ENCODE data around the gene HIVEP1. TPM values are rescaled to one million over a fixed set of nuclear protein-coding genes. Genes with fewer than 3 reads are reported as not detected.

The HIVEP1 gene
- total and polyA plus RNA-seq, 5 donors from 2014 or later = 3.9 to 96.4 (median 7.2) TPM

- Histone ChIP-seq H3K27me3 (ENCODE audit: control insufficient read depth, insufficient read depth, low read length) (peaks cover 2% of the 10 kb centered on the region), H3K9me3 (ENCODE audit: control insufficient read depth in 2 of 2, low read length in 2 of 2) (no peaks in the 10 kb centered on the region), H3K36me3 (ENCODE audit: control insufficient read depth, insufficient read depth, low read length) (no peaks in the 10 kb centered on the region), H3K4me1 (ENCODE audit: control insufficient read depth, insufficient read depth, low read length, poor library complexity, severe bottlenecking) (peaks cover 6% of the 10 kb centered on the region), H3K27ac (ENCODE audit: insufficient read depth, low read length, poor library complexity, severe bottlenecking) (no peak overlapping the region), H3K4me3 (ENCODE audit: low read depth, low read length) (no peak overlapping the region)
- Mint-ChIP-seq H3K4me3 (no peak overlapping the region), H3K27me3 (peaks cover 10% of the 10 kb centered on the region), H3K9me3 (peaks cover 0 to 1% (median 0%) of the 10 kb centered on the region in 7 donors), H3K27ac (no peak overlapping the region), H3K36me3 (no peaks in the 10 kb centered on the region), H3K4me1 (peaks cover 8 to 25% (median 19%) of the 10 kb centered on the region in 4 donors)
- no peak for DNase-seq
- no peak for ATAC-seq (ENCODE audit: low read depth in 2 of 2)
Observed at GRCh38 chr6:11977738-11978137, 34.4 kb upstream of the HIVEP1 start.

GRCh38 chr6:11978169-11978987 is 33.7 kb upstream of the HIVEP1 start:
- Histone ChIP-seq H3K27ac (ENCODE audit: insufficient read depth, low read length, poor library complexity, severe bottlenecking) (no peak overlapping the region), H3K36me3 (ENCODE audit: control insufficient read depth, insufficient read depth, low read length) (no peaks in the 10 kb centered on the region), H3K4me1 (ENCODE audit: control insufficient read depth, insufficient read depth, low read length, poor library complexity, severe bottlenecking) (peaks cover 6% of the 10 kb centered on the region), H3K4me3 (ENCODE audit: low read depth, low read length) (no peak overlapping the region), H3K9me3 (ENCODE audit: control insufficient read depth in 2 of 2, low read length in 2 of 2) (no peaks in the 10 kb centered on the region), H3K27me3 (ENCODE audit: control insufficient read depth, insufficient read depth, low read length) (peaks cover 2% of the 10 kb centered on the region)
- Mint-ChIP-seq H3K9me3 (peaks cover 0 to 1% (median 0%) of the 10 kb centered on the region in 7 donors), H3K27ac (peak overlapping the region in 2 of 3 donors; percentile 45 to 91), H3K27me3 (peaks cover 13% of the 10 kb centered on the region), H3K36me3 (no peaks in the 10 kb centered on the region), H3K4me3 (peak overlapping the region in 1 of 4 donors; percentile 10), H3K4me1 (peaks cover 8 to 25% (median 19%) of the 10 kb centered on the region in 4 donors)
- DNase-seq = peak in 1 of 3 donors; percentile 61
- ATAC-seq (ENCODE audit: low read depth in 2 of 2) = peak; percentile 54 to 55

GRCh38 chr6:11979866-11980265 is 32.2 kb upstream of the HIVEP1 start:
- no peak overlapping the region for H3K4me3 Mint-ChIP-seq

GRCh38 chr6:11983306-11983705 is 28.8 kb upstream of the HIVEP1 start:
- Histone ChIP-seq H3K4me3 (ENCODE audit: low read depth, low read length) (no peak overlapping the region), H3K4me1 (ENCODE audit: control insufficient read depth, insufficient read depth, low read length, poor library complexity, severe bottlenecking) (peaks cover 3% of the 10 kb centered on the region), H3K27ac (ENCODE audit: insufficient read depth, low read length, poor library complexity, severe bottlenecking) (no peak overlapping the region), H3K9me3 (ENCODE audit: control insufficient read depth in 2 of 2, low read length in 2 of 2) (no peaks in the 10 kb centered on the region), H3K27me3 (ENCODE audit: control insufficient read depth, insufficient read depth, low read length) (peaks cover 2% of the 10 kb centered on the region), H3K36me3 (ENCODE audit: control insufficient read depth, insufficient read depth, low read length) (no peaks in the 10 kb centered on the region)
- Mint-ChIP-seq H3K36me3 (no peaks in the 10 kb centered on the region), H3K4me3 (no peak overlapping the region), H3K27me3 (peaks cover 24% of the 10 kb centered on the region), H3K27ac (no peak overlapping the region), H3K9me3 (no peaks in the 10 kb centered on the region), H3K4me1 (peaks cover 0 to 4% (median 3%) of the 10 kb centered on the region in 4 donors)
- ATAC-seq (ENCODE audit: low read depth in 2 of 2) (no peak), DNase-seq (no peak)

More at GRCh38 chr6:11979866-11980265, 32.2 kb upstream of the HIVEP1 start:
- ATAC-seq (ENCODE audit: low read depth in 2 of 2) (no peak), DNase-seq (no peak)
- no peak overlapping the region for H3K27ac ChIP-seq (ENCODE audit: insufficient read depth, low read length, poor library complexity, severe bottlenecking)
- no peaks in the 10 kb centered on the region for H3K9me3 ChIP-seq (ENCODE audit: control insufficient read depth in 2 of 2, low read length in 2 of 2)
- H3K9me3 Mint-ChIP-seq = peaks cover 0 to 1% (median 0%) of the 10 kb centered on the region in 7 donors
- H3K27me3 Mint-ChIP-seq = peaks cover 18% of the 10 kb centered on the region
- H3K4me1 Mint-ChIP-seq = peaks cover 8 to 23% (median 15%) of the 10 kb centered on the region in 4 donors
- H3K27ac Mint-ChIP-seq = no peak overlapping the region
- H3K27me3 ChIP-seq (ENCODE audit: control insufficient read depth, insufficient read depth, low read length) = peaks cover 2% of the 10 kb centered on the region
- H3K4me1 ChIP-seq (ENCODE audit: control insufficient read depth, insufficient read depth, low read length, poor library complexity, severe bottlenecking) = peaks cover 6% of the 10 kb centered on the region
- H3K36me3 ChIP-seq (ENCODE audit: control insufficient read depth, insufficient read depth, low read length) = no peaks in the 10 kb centered on the region
- no peaks in the 10 kb centered on the region for H3K36me3 Mint-ChIP-seq
- H3K4me3 ChIP-seq (ENCODE audit: low read depth, low read length) = no peak overlapping the region

- H3K9me3 ChIP-seq (ENCODE audit: control insufficient read depth in 2 of 2, low read length in 2 of 2) = no peaks in the 10 kb centered on the region
- no peaks in the 10 kb centered on the region for H3K4me1 ChIP-seq (ENCODE audit: control insufficient read depth, insufficient read depth, low read length, poor library complexity, severe bottlenecking)
- H3K27ac ChIP-seq (ENCODE audit: insufficient read depth, low read length, poor library complexity, severe bottlenecking) = no peak overlapping the region
- H3K4me3 ChIP-seq (ENCODE audit: low read depth, low read length) = no peak overlapping the region
- no peaks in the 10 kb centered on the region for H3K9me3 Mint-ChIP-seq
- no peaks in the 10 kb centered on the region for H3K4me1 Mint-ChIP-seq
- H3K27ac Mint-ChIP-seq = no peak overlapping the region
- H3K4me3 Mint-ChIP-seq = no peak overlapping the region
- no peaks in the 10 kb centered on the region for H3K36me3 ChIP-seq (ENCODE audit: control insufficient read depth, insufficient read depth, low read length)
- DNase-seq = no peak
- peaks cover 15% of the 10 kb centered on the region for H3K27me3 Mint-ChIP-seq
- H3K36me3 Mint-ChIP-seq = no peaks in the 10 kb centered on the region
- peaks cover under 1% of the 10 kb centered on the region for H3K27me3 ChIP-seq (ENCODE audit: control insufficient read depth, insufficient read depth, low read length)
- ATAC-seq (ENCODE audit: low read depth in 2 of 2) = no peak
Observed at GRCh38 chr6:11987386-11987785, 24.7 kb upstream of the HIVEP1 start.

GRCh38 chr6:11989386-11989785 is 22.7 kb upstream of the HIVEP1 start:
- no peak overlapping the region for H3K27ac ChIP-seq (ENCODE audit: insufficient read depth, low read length, poor library complexity, severe bottlenecking)
- no peak overlapping the region for H3K4me3 Mint-ChIP-seq
- no peaks in the 10 kb centered on the region for H3K4me1 Mint-ChIP-seq
- ATAC-seq (ENCODE audit: low read depth in 2 of 2) (no peak), DNase-seq (no peak)
- no peak overlapping the region for H3K27ac Mint-ChIP-seq
- H3K4me3 ChIP-seq (ENCODE audit: low read depth, low read length) = no peak overlapping the region
- H3K36me3 Mint-ChIP-seq = no peaks in the 10 kb centered on the region
- no peaks in the 10 kb centered on the region for H3K4me1 ChIP-seq (ENCODE audit: control insufficient read depth, insufficient read depth, low read length, poor library complexity, severe bottlenecking)
- peaks cover 6% of the 10 kb centered on the region for H3K27me3 Mint-ChIP-seq
- no peaks in the 10 kb centered on the region for H3K9me3 ChIP-seq (ENCODE audit: control insufficient read depth in 2 of 2, low read length in 2 of 2)
- H3K9me3 Mint-ChIP-seq = peaks cover 0 to 4% (median 0%) of the 10 kb centered on the region in 7 donors
- no peaks in the 10 kb centered on the region for H3K36me3 ChIP-seq (ENCODE audit: control insufficient read depth, insufficient read depth, low read length)
- H3K27me3 ChIP-seq (ENCODE audit: control insufficient read depth, insufficient read depth, low read length) = no peaks in the 10 kb centered on the region

- Mint-ChIP-seq H3K4me1 (no peaks in the 10 kb centered on the region), H3K9me3 (peaks cover 0 to 4% (median 0%) of the 10 kb centered on the region in 7 donors), H3K27me3 (peaks cover 8% of the 10 kb centered on the region), H3K36me3 (no peaks in the 10 kb centered on the region), H3K27ac (no peak overlapping the region), H3K4me3 (no peak overlapping the region)
- no peak for ATAC-seq (ENCODE audit: low read depth in 2 of 2)
- Histone ChIP-seq H3K9me3 (ENCODE audit: control insufficient read depth in 2 of 2, low read length in 2 of 2) (no peaks in the 10 kb centered on the region), H3K27me3 (ENCODE audit: control insufficient read depth, insufficient read depth, low read length) (no peaks in the 10 kb centered on the region), H3K4me3 (ENCODE audit: low read depth, low read length) (no peak overlapping the region), H3K4me1 (ENCODE audit: control insufficient read depth, insufficient read depth, low read length, poor library complexity, severe bottlenecking) (no peaks in the 10 kb centered on the region), H3K36me3 (ENCODE audit: control insufficient read depth, insufficient read depth, low read length) (no peaks in the 10 kb centered on the region), H3K27ac (ENCODE audit: insufficient read depth, low read length, poor library complexity, severe bottlenecking) (no peak overlapping the region)
- DNase-seq = no peak
Observed at GRCh38 chr6:11992086-11992485, 20.0 kb upstream of the HIVEP1 start.

All from CD4-positive, CD25-positive, alpha-beta regulatory T cell (primary cell).